Hepatocyte (in vitro differentiated cells): Measurements from ENCODE around the gene FTCD.

Source experiments
- EZH2 ChIP-seq: fragments of 200-600 bp; sonication (generic); IDR thresholded peaks from 2 replicates; pipeline ENCODE4 v1.6.1; 2016; ENCODE audit warnings: antibody characterized with exemption, mild to moderate bottlenecking, borderline replicate concordance
- TF ChIP-seq, protein P1 (sequence below): fragments of 200-600 bp; sonication (generic); IDR thresholded peaks from 2 replicates; pipeline ENCODE4 v1.5.1; 2016; ENCODE audit warnings: antibody characterized with exemption, mild to moderate bottlenecking; ENCODE audit not compliant: poor library complexity

DNA sequence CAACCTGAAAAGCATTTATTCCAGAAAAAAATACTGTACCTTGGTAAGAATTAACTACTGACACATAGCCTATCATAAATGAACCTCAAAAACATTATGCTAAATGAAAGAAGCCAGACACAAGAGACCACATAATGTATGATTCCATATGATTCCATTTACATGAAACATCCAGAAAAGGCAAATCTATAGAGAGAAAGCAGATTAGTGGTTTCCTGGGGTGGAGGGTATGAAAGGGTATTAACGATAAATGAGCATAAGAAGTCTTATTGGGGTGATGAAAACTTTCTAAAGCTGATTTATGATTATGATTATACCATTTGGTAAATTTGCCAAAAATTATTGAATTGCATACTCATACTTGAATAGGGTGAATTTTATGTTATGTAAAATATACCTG lies 67.7 kb downstream of the FTCD start:
- TF ChIP-seq EZH2: no peak
- TF ChIP-seq, protein P1, sequence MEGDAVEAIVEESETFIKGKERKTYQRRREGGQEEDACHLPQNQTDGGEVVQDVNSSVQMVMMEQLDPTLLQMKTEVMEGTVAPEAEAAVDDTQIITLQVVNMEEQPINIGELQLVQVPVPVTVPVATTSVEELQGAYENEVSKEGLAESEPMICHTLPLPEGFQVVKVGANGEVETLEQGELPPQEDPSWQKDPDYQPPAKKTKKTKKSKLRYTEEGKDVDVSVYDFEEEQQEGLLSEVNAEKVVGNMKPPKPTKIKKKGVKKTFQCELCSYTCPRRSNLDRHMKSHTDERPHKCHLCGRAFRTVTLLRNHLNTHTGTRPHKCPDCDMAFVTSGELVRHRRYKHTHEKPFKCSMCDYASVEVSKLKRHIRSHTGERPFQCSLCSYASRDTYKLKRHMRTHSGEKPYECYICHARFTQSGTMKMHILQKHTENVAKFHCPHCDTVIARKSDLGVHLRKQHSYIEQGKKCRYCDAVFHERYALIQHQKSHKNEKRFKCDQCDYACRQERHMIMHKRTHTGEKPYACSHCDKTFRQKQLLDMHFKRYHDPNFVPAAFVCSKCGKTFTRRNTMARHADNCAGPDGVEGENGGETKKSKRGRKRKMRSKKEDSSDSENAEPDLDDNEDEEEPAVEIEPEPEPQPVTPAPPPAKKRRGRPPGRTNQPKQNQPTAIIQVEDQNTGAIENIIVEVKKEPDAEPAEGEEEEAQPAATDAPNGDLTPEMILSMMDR: no peak
